HG03354 (cell line): Measurements from ENCODE around the gene OBSCN.

Experiments
- ATAC-seq: cut with Tn5 transposase; IDR thresholded peaks from one replicate; pipeline ENCODE4 v1.9.1; 2021; ENCODE audit warnings: mild to moderate bottlenecking; ENCODE audit not compliant: unreplicated experiment, poor library complexity, severe bottlenecking

The OBSCN gene

GRCh38 chr1:228282329-228283042, 74.6 kb downstream of the OBSCN start:
- ATAC-seq, result no peak

GRCh38 chr1:228283043-228283371, 75.2 kb downstream of the OBSCN start:
- no peak for ATAC-seq

DNA sequence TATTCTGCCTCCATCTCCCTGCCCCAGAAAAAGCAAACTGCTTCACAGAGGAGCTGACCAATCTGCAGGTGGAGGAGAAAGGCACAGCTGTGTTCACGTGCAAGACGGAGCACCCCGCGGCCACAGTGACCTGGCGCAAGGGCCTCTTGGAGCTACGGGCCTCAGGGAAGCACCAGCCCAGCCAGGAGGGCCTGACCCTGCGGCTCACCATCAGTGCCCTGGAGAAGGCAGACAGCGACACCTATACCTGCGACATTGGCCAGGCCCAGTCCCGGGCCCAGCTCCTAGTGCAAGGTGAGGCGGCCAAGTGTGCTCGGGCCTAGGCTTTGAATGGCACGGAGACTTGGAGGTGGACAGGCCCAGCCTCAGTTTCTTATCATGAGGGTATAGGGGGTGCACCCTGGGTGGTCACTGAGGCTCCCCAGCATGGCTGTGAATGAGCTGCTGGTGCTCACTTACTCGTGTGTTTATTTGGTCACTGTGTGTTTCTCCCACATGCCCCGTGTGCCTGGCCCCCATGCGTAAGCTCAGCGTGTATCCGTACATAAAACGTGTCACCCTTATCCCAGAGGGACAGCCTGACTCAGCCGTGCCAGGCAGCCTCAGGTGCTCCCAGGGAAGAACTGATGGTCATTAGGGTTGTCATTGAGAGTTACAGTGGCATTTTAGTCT, 75.8 kb downstream of the OBSCN start:
- no peak for ATAC-seq

DNA sequence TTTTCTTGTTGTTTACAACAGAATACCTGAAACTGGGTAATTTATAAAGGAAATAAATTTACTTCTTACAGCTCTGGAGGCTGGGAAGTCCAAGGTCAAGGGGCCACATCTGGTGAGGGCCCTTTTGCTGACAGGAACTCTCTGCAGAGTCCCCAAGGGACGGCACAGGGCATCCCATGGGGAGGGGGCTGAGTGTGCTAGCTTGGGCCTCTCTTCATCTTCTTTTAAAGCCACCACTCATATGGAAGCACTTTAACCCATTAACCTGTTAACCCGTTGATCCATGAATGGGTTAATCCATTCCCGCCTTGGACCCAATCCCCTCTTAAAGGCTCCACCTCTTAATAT, 76.3 kb downstream of the OBSCN start:
- no peak for ATAC-seq

- no peak for ATAC-seq
Measured at GRCh38 chr1:228284521-228284920, 76.7 kb downstream of the OBSCN start.

GRCh38 chr1:228285661-228286504, 78.0 kb downstream of the OBSCN start:
- no peak for ATAC-seq

GRCh38 chr1:228286505-228287417, 78.9 kb downstream of the OBSCN start:
- no peak for ATAC-seq

- ATAC-seq, result no peak
Measured at GRCh38 chr1:228287541-228288425, 79.9 kb downstream of the OBSCN start.

- no peak for ATAC-seq
Measured at GRCh38 chr1:228288536-228289238, 80.8 kb downstream of the OBSCN start.

- ATAC-seq, result no peak
Measured at GRCh38 chr1:228289239-228289849, 81.5 kb downstream of the OBSCN start.

- no peak for ATAC-seq
Measured at GRCh38 chr1:228289996-228290881, 82.4 kb downstream of the OBSCN start.

DNA sequence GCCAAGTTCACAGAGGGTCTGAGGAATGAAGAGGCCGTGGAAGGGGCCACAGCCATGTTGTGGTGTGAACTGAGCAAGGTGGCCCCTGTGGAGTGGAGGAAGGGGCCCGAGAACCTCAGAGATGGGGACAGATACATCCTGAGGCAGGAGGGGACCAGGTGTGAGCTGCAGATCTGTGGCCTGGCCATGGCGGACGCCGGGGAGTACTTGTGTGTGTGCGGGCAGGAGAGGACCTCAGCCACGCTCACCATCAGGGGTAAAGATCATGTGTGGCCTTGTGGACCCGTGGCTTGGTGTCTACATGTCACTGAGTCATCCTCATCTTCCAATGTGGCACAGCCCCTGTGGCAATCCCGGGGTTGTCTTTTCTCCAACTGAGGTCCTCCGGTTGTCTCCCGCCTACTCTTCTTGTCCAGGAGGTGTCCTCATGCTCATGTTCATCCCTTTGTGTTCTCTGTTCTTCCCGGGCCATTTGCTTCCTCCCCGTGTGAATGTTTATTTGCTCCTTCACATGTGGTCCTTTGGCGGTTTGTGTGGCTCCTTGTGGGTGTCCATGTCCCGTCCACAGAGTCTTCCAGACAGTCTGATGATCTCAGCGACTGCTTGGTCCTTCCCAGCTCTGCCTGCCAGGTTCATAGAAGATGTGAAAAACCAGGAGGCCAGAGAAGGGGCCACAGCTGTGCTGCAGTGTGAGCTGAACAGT, 84.2 kb downstream of the OBSCN start:
- ATAC-seq, result no peak

DNA sequence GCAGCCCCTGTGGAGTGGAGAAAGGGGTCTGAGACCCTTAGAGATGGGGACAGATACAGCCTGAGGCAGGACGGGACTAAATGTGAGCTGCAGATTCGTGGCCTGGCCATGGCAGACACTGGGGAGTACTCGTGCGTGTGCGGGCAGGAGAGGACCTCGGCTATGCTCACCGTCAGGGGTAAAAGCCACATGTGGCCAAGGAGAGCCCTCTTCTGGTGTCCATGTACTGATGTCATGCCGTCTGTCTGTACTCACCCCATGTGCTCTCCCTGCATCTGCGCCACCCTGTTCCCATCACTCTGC, 84.7 kb downstream of the OBSCN start:
- no peak for ATAC-seq

GRCh38 chr1:228293393-228293792, 85.5 kb downstream of the OBSCN start:
- no peak for ATAC-seq

- no peak for ATAC-seq
Measured at GRCh38 chr1:228293816-228294500, 86.1 kb downstream of the OBSCN start.

GRCh38 chr1:228294717-228295116, 86.9 kb downstream of the OBSCN start:
- ATAC-seq, result no peak
